ENCODE results near the gene KRTAP10-6.
"Not testable (repeated sequence)": the region's sequence is repeated elsewhere in the genome, so short reads cannot be mapped to it uniquely, and the experiment has no call there.

The KRTAP10-6 gene

GRCh38 chr21:44603109-44603875, 11.0 kb upstream of the KRTAP10-6 start:
- no peak overlapping the region for H3K4me2 ChIP-seq (ENCODE audit: low read length)
- H3K36me3 ChIP-seq (ENCODE audit: control insufficient read depth, insufficient read depth, low read length) = no peaks in the 10 kb centered on the region
- no peaks in the 10 kb centered on the region for H3K4me1 ChIP-seq
- no peak overlapping the region for H3K27ac ChIP-seq
- H3K9me3 ChIP-seq (ENCODE audit: control insufficient read depth, low read length) = no peaks in the 10 kb centered on the region
- H3K79me2 ChIP-seq = no peaks in the 10 kb centered on the region
- no peak overlapping the region for H2AFZ ChIP-seq
- H3K4me3 ChIP-seq (ENCODE audit: low read depth, low read length) = no peak overlapping the region
- H3K27me3 ChIP-seq (ENCODE audit: control insufficient read depth, insufficient read depth, low read length) = no peaks in the 10 kb centered on the region
- no peak for TF ChIP-seq CTCF (IDR thresholded peaks at IDR 0.05)
- no peak overlapping the region for H3K9ac ChIP-seq

- Histone ChIP-seq H3K9ac (no peak overlapping the region), H3K4me1 (no peaks in the 10 kb centered on the region), H3K27me3 (ENCODE audit: control insufficient read depth, insufficient read depth, low read length) (no peaks in the 10 kb centered on the region), H3K9me3 (ENCODE audit: control insufficient read depth, low read length) (no peaks in the 10 kb centered on the region), H3K4me3 (ENCODE audit: low read depth, low read length) (no peak overlapping the region), H2AFZ (no peak overlapping the region), H3K36me3 (ENCODE audit: control insufficient read depth, insufficient read depth, low read length) (no peaks in the 10 kb centered on the region), H3K27ac (no peak overlapping the region), H3K4me2 (ENCODE audit: low read length) (no peak overlapping the region), H3K79me2 (no peaks in the 10 kb centered on the region)
- no peak for TF ChIP-seq CTCF (IDR thresholded peaks at IDR 0.05)
Observed at GRCh38 chr21:44602463-44602850, 10.2 kb upstream of the KRTAP10-6 start.

- H3K9ac ChIP-seq = no peak overlapping the region
- H3K4me1 ChIP-seq = no peaks in the 10 kb centered on the region
- no peak overlapping the region for H3K4me2 ChIP-seq (ENCODE audit: low read length)
- no peaks in the 10 kb centered on the region for H3K79me2 ChIP-seq
- H3K4me3 ChIP-seq (ENCODE audit: low read depth, low read length) = no peak overlapping the region
- H2AFZ ChIP-seq = no peak overlapping the region
- H3K36me3 ChIP-seq (ENCODE audit: control insufficient read depth, insufficient read depth, low read length) = no peaks in the 10 kb centered on the region
- no peaks in the 10 kb centered on the region for H3K9me3 ChIP-seq (ENCODE audit: control insufficient read depth, low read length)
- H3K27me3 ChIP-seq (ENCODE audit: control insufficient read depth, insufficient read depth, low read length) = no peaks in the 10 kb centered on the region
- H3K27ac ChIP-seq = no peak overlapping the region
- no peak for TF ChIP-seq CTCF (IDR thresholded peaks at IDR 0.05)
Observed at GRCh38 chr21:44601596-44602462, 9.5 kb upstream of the KRTAP10-6 start.

GRCh38 chr21:44601091-44601490, 8.8 kb upstream of the KRTAP10-6 start:
- H3K79me2 ChIP-seq; H3K27me3 ChIP-seq (ENCODE audit: control insufficient read depth, insufficient read depth, low read length): not testable (repeated sequence)

GRCh38 chr21:44600118-44600978, 8.0 kb upstream of the KRTAP10-6 start, which contains the start of gene KRTAP10-7:
KRTAP10-7 (plus strand) TSS chr21:44600597; CDS start chr21:44600622, 25 bp downstream.
- H3K27ac ChIP-seq; H3K9ac ChIP-seq; H3K4me1 ChIP-seq; H3K4me3 ChIP-seq (ENCODE audit: low read depth, low read length); H3K27me3 ChIP-seq (ENCODE audit: control insufficient read depth, insufficient read depth, low read length); H2AFZ ChIP-seq; H3K79me2 ChIP-seq; H3K36me3 ChIP-seq (ENCODE audit: control insufficient read depth, insufficient read depth, low read length); H3K9me3 ChIP-seq (ENCODE audit: control insufficient read depth, low read length); H3K4me2 ChIP-seq (ENCODE audit: low read length): not testable (repeated sequence)

More at GRCh38 chr21:44601091-44601490, 8.8 kb upstream of the KRTAP10-6 start:
- H3K36me3 ChIP-seq (ENCODE audit: control insufficient read depth, insufficient read depth, low read length); H3K27ac ChIP-seq; H3K9ac ChIP-seq; H2AFZ ChIP-seq; H3K4me1 ChIP-seq; H3K4me3 ChIP-seq (ENCODE audit: low read depth, low read length); H3K4me2 ChIP-seq (ENCODE audit: low read length); H3K9me3 ChIP-seq (ENCODE audit: control insufficient read depth, low read length): not testable (repeated sequence)

Measured in parathyroid adenoma (tissue), 2 donors.